GM18520 (cell line): Measurements from ENCODE around the gene SAG.

Experiments
- ATAC-seq: cut with Tn5 transposase; IDR thresholded peaks from one replicate; pipeline ENCODE4 v1.9.1; 2021; ENCODE audit not compliant: unreplicated experiment

Gene SAG

DNA sequence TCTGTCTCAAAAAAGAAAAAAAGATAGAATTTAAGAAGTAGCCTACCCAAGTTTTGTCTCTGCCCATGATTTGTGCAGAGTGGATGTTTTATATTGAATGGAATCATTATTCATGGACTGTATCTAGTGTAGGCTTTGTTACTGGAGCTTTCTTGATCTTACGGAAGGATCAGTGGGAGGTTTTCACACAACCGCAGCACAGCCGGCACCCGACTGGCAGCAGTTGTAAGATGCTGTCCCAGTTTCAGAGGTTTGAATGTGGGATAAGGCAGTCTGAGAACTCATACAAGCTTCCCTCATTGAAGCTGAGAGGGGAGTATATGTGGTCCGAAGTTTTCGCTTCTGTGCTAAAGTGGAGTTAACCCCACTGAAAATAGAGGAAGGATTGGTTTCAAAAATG lies 19.7 kb upstream of the SAG start:
- no peak for ATAC-seq

DNA sequence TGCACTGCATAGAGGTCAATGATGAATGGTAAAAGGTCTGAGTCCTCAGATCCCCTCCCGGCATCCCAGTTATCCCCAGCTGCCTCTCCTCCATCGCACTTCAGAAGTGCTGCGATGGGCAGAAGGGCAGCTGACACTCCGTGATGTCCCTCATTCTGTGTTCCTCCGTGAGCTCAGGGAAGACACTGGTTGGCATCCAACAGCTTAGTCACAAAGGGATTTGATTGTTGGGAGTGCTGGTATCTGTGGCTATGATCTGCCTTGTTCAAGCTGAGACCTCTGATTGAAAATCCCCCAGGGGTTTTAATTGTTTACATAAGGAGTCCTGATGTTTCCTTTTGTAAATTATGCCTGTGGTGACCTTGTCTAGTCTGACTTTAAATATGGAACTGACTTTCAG lies 19.0 kb upstream of the SAG start:
- no peak for ATAC-seq

DNA sequence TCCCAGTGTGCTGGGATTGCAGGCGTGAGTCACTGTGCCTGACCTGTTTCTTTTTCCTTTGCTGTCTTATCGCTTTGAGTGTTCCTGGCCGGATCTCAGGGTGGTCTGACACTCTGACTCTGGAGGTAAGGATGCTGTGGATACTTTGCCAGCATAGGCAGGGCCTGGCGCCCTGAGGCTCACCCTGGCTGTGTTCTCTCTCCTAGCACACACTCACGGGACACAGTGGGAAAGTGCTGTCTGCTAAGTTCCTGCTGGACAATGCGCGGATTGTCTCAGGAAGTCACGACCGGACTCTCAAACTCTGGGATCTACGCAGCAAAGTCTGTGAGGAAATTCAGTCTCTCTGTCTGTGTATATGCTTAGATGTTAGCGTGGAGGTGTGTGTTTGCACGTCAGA lies 18.0 kb upstream of the SAG start:
- no peak for ATAC-seq

DNA sequence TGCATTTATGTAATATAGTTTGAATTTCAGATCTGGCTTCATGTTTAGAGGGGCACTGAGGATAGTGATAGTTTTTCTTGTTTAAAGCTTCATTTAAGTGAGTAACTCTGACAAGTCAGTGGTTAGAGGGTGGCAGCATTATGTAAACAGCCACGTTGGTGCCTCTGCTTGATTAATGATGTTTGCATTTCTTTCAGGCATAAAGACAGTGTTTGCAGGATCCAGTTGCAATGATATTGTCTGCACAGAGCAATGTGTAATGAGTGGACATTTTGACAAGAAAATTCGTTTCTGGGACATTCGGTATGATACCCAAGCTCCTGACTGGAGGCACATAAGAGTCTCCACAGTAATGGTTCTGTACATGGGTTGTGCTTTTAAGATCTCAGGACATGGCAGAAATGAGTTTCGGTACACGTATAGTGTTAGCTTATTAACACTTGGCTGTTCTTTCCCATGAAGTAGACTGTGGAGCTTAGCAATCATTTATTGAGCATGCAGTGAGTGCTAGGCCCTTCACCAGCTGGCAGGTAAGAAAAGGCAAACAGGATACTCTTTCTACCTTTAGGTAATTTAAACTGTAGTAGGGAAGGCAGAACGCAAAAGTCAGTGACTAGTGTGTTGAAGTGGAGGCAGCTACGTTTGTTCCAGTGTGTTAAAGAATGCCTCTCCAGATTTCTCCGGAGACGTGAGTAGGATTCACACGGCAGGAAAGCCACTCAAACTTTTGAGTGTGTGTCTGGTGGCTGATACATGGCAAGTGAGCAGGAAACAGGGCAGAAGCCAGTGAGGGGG lies 17.4 kb upstream of the SAG start:
- ATAC-seq = no peak

DNA sequence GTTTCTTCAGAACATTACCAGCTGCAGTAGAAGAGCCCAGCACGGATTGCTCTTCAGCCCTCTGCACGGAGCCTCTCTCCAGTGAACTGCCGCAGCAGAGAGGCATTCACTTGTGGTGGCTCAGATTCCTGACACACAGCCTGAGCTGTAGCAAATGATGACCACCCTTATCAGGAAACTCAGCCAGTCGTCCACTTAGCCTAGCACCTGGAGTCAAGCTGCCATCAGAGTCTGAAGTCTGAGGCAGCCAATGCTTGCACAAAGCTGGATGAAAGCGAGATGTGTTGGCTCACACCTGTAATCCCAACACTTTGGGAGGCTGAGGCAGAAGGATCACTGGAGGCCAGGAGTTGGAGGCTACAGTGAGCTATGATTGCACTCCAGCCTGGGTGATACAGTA lies 11.7 kb upstream of the SAG start:
- no peak for ATAC-seq

DNA sequence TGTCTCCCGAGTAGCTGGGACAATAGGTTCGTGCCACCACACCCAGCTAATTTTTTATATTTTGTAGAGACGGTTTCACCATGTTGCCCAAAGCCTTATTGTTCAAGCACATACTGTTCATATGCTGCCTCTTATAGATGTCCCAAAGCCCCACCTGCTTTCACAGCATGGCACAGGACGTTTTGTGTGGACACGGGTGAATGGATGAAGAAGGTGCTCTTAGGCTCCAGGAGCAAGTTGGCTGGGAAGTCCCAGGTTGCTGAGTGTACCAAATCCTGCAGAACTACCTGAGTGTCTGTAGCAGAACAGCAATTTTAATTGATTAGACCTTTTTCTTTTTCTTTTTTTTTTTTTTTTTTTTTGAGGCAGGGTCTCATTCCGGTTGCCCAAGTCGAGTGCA lies 10.5 kb upstream of the SAG start:
- no peak for ATAC-seq

DNA sequence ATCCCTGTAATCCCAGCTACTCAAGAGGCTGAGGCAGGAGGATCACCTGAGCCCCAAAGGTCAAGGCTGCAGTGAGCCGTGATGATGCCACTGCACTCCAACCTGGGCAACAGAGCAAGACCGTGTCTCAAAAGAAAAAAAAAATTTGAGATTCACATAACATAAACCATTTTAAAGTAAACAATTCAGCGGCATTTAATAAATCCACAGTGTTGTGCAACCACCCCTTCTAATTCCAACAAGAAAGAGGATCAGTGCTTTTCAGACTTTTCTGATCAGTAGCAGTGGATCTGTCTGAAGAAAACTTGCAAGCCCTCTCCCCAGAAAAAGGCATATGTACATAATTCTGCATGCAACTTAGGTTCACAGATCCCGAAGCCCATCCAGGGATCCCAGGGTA lies 7.2 kb upstream of the SAG start:
- ATAC-seq = no peak

DNA sequence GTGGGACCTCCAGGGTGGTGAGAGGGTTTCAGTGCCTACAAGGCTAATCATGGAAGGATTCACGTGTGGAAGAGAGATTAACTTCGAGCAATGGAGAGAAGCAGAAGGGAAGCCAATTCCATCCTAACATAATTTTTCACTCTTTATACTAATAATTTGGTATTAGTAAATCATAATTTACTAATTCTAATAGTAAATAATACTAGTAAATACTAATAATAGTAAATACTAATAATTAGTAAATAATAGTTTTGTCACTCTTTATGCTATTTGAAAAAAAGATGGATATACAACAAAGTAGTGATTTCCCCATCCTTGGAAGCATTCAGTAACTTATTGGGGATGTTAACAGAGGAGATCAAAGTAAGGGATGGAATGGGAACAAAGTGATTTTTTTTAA lies 6.4 kb upstream of the SAG start:
- no peak for ATAC-seq

DNA sequence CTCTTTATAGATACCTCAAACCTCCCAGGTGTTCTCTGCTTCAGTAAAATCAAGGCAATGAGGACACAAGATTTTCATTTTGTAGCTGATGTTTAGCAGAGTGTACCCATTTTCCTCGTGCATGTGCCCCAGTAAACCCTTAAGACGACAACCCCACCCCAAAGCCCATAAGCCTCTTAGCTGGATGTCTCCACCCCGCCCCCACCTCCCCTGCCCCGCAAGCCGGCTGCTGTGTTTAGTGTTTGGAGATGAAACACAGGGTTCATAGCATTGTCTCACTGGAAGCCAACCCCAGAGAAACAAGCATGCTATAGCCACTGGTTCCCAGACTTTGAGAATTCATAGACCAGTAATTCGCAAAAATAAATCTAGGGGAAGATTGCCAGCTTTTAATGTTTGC lies 5.8 kb upstream of the SAG start:
- ATAC-seq = no peak

DNA sequence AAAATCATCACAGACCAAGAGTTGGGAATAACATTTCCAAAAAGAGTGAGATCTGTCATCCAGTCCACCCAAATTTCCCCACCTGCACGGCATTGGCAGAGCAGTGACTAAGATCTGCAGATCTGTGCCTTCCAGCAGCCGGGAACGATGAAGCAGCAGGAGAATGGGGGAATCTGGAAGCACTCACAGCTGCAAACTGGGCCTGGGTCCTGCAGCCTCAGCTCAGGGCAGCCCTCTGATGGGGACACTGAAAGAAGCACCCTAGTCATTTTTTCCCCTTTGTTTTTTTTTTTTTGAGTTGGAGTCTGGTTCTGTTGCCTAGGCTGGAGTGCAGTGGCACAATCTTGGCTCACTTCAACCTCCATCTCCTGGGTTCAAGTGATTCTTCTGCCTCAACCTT lies 4.4 kb upstream of the SAG start:
- no peak for ATAC-seq

DNA sequence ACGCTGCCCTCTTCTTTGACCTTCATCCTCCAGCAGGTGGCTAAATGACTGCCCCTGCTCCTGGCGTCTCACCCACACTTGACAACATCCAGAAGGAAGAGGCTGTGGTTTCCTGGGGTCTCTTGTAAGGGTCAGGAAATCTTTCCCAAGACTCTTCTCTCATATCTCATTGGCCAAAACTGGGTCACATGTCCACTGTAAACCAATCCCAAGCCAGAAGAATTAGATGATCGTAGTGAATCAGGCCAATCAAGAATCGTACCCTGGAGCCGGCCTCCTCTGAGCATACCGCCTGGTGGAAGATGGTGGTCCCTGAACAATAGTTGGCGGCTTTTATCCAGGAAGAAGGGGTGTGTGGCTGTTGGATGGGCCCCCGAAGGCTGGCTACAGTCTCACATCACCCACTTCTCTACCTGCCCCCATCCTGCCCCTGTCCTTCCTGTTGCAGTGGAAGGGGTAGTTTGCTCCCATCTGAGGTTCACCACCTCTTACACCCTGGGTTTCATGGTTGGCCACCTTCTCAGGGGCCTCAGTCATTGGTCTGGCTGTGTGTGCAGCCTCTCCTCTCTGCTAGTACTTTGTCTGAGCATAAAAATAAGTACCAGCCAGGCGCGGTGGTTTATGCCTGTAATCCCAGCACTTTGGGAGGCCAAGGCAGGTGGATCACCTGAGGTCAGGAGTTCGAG lies 3.8 kb downstream of the SAG start:
- no peak for ATAC-seq

DNA sequence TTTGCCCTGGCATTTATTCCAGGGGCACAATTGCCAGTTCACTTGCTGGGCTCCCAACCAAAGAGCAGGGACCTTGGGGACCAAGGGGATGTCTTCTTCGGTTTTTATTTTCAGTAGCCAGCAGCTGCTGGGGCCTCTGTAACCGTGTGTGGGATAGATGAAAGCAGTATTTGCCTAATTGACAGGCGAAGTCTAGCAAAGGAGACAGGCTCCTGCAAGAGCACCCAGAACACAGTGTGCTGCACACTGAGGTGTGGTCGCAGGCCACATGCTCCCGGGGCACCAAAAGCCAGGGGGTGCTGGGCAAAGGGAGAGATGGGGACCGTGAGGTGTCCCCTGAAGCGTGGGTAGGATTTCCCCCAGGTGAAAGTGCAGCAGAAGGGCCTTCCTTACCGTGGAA lies 5.3 kb downstream of the SAG start:
- no peak for ATAC-seq

DNA sequence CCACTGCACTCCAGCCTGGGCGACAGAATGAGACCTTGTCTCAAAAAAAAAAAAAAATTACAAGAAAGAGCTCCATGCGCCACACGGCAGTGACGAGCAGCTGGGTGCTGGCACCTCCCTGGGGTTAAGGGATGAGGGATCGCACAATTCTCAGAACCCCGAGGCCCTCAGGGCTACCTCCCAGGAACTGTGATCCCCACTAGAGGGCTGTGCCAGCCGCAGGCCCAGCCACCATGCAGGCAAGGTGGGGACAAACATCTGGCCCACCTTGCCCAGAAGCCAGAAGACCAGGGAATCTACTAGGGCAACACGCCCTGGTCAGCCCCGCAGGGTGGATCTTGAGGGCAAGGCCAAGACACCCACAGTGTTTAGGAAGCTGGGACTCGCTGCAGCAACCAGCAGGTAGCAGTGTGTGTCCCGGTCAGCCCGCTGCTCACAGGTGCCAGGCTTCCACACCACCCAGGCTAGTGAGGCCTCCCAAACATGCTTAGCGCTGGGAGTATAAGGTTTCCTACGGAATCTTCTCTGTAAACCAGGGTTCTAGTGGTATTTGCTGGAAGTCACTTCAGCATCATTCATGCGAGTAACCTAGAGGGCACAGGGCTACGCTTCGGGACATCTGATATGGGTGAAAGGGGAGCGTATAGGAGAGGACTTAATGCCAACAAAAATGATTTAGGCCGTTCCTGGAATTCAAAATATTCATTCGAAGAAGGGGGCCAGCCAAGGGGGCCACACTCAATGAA lies 6.7 kb downstream of the SAG start:
- ATAC-seq = no peak

DNA sequence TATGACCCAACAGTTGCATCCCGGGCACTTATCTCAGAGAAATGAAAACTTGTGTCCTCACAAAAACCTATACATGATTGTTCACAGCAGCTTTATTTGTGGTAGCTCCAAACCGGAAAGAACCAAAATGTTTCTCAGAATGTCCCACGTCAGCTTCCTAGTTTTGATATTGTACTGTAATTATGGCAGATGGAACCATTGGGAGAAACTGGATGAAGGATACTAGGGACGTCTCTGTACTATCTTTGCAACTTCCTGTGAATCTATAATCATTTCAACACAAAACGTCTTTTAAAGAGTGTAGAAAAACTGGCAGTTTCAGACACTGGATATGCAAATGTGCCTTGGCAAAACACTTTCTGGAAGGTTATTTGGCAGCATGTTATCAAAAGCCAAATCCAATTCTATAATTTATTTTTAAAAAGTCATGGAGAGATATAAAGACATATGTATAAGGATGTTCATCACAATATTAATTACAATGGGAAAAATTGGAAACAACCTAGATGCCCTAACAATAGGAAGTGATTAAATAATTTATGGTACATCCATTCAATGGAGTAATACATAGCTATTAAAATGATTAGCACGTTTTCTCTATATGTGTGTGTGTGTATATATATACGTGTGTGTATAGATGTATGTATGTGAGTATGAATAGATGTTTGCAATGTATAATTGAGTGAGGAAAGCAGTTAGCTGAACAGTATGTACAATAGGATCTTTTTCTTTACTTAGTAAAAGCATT lies 9.8 kb downstream of the SAG start:
- no peak for ATAC-seq

DNA sequence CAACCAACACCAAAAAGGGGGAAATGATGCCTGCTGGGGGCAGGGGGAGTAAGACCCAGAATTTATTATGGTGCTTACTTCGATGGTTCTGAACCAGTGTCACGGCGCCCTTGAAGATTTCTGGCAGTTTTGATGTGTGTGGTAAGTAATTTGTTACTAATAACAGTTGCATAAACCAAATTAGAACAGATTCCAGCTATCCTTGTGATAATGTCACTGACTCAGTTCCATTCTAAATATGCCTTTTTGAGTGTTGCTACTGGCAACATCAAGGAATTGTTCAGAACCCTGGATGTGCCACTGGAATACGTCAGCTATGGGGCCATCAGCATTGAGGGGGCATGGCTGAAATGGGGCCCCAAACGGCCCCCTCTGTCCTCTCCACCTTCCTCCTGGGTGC lies 11.6 kb downstream of the SAG start:
- no peak for ATAC-seq

DNA sequence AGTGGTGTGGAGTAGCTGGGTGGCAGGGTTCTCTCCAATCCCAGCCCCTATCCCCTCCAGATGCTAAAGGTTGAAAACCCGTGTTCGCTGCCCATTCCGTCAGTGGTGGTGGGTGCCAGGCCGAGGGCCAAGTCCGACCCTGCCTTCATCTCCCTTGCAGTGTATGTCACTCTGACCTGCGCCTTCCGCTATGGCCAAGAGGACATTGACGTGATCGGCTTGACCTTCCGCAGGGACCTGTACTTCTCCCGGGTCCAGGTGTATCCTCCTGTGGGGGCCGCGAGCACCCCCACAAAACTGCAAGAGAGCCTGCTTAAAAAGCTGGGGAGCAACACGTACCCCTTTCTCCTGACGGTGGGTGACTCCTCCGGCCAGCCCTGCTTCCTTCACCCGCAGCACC lies 12.9 kb downstream of the SAG start:
- ATAC-seq = no peak

DNA sequence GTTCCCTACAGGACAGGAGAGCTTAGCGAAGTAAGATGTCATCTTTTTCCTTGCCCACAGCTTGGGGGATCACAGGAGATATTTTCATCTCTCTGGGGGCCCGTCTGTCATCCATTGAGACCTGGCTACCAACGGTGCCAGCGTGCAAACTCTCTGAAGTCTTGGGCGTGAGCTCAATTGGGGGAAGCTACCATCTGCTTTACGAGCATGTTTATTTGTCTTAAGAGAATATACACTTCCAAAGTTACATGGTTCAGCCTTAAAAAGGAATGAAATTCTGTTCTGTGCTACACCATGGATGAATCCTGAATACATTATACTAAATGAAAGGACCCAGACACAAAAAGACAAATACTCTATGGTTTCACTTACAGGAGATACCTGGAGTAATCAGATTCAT lies 13.6 kb downstream of the SAG start:
- no peak for ATAC-seq

DNA sequence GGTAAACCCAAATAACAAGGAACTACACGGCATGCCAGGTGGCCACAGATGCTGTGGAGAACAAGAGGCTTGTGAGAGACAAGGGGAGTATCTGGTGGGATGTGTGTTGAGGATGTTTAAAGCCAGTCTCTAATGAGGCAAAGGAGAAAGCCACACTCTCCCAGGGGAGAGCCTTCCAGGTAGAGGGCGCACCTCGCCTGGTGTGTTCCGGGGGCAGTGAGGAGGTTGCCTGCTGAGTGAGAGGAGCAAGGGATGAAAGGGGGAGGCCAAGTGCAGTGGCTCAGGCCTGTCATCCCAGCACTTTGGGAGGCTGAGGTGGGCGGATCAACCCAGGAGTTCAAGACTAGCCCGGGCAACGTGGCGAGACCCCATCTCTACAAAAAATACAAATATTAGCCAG lies 16.2 kb downstream of the SAG start:
- ATAC-seq = no peak

DNA sequence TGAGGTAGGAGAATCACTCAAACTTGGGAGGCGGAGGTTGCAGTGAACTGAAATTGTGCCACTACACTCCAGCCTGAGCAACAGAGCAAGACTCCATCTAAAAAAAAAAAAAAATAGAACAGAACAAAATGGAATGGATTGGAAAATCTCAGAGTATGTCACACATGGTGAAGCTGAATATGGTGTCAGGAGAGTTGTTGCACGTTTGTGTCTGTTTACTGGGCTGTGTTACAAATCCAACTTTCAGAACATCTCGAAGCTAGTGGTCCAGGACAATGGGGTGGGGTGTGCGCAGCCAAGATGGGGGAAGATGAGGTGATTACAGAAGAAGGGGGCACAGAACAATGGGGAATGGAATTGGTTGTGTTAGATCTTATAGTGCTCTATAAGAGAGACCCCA lies 17.6 kb downstream of the SAG start:
- no peak for ATAC-seq

DNA sequence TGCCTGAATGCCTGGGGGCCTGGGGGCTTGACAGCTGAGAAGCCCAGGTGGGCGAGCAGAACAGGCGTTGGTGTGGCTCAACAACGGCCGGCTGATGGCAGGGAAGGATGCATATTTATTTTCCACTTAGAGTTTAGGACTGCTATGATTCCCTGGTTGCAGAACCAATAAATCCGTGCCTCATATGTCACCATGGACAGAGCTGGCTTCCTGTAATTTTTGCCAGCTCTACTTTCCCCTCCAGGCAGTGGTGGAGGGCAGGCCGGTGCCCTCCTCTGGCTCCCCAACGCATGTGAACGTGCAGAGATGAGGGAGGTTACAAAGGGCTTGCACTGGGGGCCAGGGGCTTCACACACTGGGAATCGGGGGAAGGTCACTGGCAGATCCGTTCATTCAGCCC lies 18.2 kb downstream of the SAG start:
- no peak for ATAC-seq

DNA sequence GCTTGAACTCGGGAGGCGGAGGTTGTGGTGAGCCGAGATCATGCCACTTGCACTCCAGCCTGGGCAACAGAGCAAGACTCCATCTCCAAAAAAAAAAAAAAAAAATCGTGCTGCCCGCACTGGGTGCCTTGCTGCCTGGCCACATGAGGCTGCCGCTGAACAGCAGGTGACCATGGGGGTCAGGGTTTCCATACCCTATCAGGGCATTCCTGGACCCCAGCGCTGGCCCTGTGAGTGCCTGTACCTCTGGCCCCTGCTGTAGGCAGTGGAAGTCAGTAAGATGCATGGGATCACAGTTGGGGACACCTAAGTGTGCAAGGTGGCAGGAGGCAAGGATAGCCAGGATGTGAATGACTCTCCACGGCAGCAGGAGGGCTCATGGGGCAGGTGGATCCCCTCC lies 18.9 kb downstream of the SAG start:
- no peak for ATAC-seq

DNA sequence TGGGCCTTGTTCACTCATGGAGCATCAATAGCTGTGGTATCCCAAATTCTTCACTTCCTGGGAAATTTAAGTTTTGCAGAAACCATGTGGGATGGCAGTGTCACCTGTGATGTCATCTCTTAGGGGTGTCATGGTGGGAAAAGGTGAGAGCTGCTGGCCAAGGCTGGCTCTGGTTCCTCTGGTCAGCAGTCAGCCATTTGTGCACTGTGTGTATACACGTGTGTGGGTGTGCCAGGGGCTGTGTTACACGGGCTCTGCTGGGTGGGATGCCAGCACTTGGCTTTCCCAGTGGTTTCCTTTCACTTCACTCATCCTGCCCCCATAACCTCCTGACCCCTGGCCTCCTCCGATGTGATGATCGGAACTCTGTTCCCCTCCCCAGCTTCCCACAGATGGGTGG lies 21.3 kb downstream of the SAG start:
- ATAC-seq = no peak
